HEK293 (cell line): Measurements from ENCODE around the gene LIPE.

Source experiments
- GFI1B ChIP-seq: fragments of 450-650 bp; formaldehyde crosslinking; IDR thresholded peaks from 2 replicates; pipeline ENCODE4 v1.5.1; 2016; ENCODE audit warnings: missing biosample characterization, missing genetic modification characterization
- HOXD13 ChIP-seq: sonication (generic); formaldehyde crosslinking; IDR thresholded peaks from 2 replicates; pipeline ENCODE4 v1.8.0; 2022; ENCODE audit warnings: missing genetic modification reagents, borderline replicate concordance
- KLF16 ChIP-seq: fragments of 450-650 bp; formaldehyde crosslinking; IDR thresholded peaks from 2 replicates; pipeline ENCODE4 v1.5.1; 2017; ENCODE audit warnings: missing biosample characterization, missing genetic modification characterization
- KLF9 ChIP-seq: fragments of 450-650 bp; formaldehyde crosslinking; IDR thresholded peaks from 2 replicates; pipeline ENCODE4 v1.5.1; 2016; ENCODE audit warnings: missing biosample characterization, missing genetic modification characterization, low read depth
- MEIS1 ChIP-seq: sonication (generic); formaldehyde crosslinking; IDR thresholded peaks from 2 replicates; pipeline ENCODE4 v1.8.1; 2022; ENCODE audit warnings: missing genetic modification reagents, mild to moderate bottlenecking, borderline replicate concordance
- MZF1 ChIP-seq: fragments of 450-650 bp; formaldehyde crosslinking; IDR thresholded peaks from 2 replicates; pipeline ENCODE4 v1.5.1; 2017; ENCODE audit warnings: missing biosample characterization, missing genetic modification characterization, borderline replicate concordance
- SALL2 ChIP-seq: fragments of 450-650 bp; formaldehyde crosslinking; IDR thresholded peaks from 2 replicates; pipeline ENCODE4 v1.5.0; 2017; ENCODE audit warnings: missing biosample characterization, mild to moderate bottlenecking, missing genetic modification characterization, borderline replicate concordance
- SCRT2 ChIP-seq: fragments of 450-650 bp; formaldehyde crosslinking; IDR thresholded peaks from 2 replicates; pipeline ENCODE4 v1.5.1; 2016; ENCODE audit warnings: missing biosample characterization, missing genetic modification characterization
- ZBTB21 ChIP-seq: fragments of 450-650 bp; formaldehyde crosslinking; IDR thresholded peaks from 2 replicates; pipeline ENCODE4 v1.5.1; 2017; ENCODE audit warnings: missing biosample characterization, missing genetic modification characterization
- ZBTB7A ChIP-seq: fragments of 450-650 bp; formaldehyde crosslinking; IDR thresholded peaks from 2 replicates; pipeline ENCODE4 v1.5.1; 2016; ENCODE audit warnings: low read depth, missing biosample characterization, missing genetic modification characterization
- ZFP69B ChIP-seq: fragments of 450-650 bp; formaldehyde crosslinking; IDR thresholded peaks from 2 replicates; pipeline ENCODE4 v1.5.1; 2016; ENCODE audit warnings: missing biosample characterization, missing genetic modification characterization
- ZNF121 ChIP-seq: fragments of 450-650 bp; formaldehyde crosslinking; IDR thresholded peaks from 2 replicates; pipeline ENCODE4 v1.5.1; 2016; ENCODE audit warnings: missing biosample characterization, missing genetic modification characterization
- ZNF132 ChIP-seq: fragments of 450-650 bp; formaldehyde crosslinking; IDR thresholded peaks from 2 replicates; pipeline ENCODE4 v1.5.1; 2017; ENCODE audit warnings: missing biosample characterization, missing genetic modification characterization, borderline replicate concordance
- ZNF140 ChIP-seq: fragments of 450-650 bp; formaldehyde crosslinking; IDR thresholded peaks from 2 replicates; pipeline ENCODE4 v1.5.1; 2016; ENCODE audit warnings: missing biosample characterization, missing genetic modification characterization
- ZNF157 ChIP-seq: fragments of 450-650 bp; formaldehyde crosslinking; IDR thresholded peaks from 2 replicates; pipeline ENCODE4 v1.5.1; 2016; ENCODE audit warnings: missing biosample characterization, missing genetic modification characterization
- ZNF169 ChIP-seq: fragments of 450-650 bp; formaldehyde crosslinking; IDR thresholded peaks from 2 replicates; pipeline ENCODE4 v1.5.1; 2016; ENCODE audit warnings: missing biosample characterization, missing genetic modification characterization
- ZNF202 ChIP-seq: fragments of 450-650 bp; formaldehyde crosslinking; IDR thresholded peaks from 2 replicates; pipeline ENCODE4 v1.5.1; 2016; ENCODE audit warnings: missing biosample characterization, missing genetic modification characterization, borderline replicate concordance
- ZNF221 ChIP-seq: fragments of 450-650 bp; formaldehyde crosslinking; IDR thresholded peaks from 2 replicates; pipeline ENCODE4 v1.5.1; 2017; ENCODE audit warnings: missing biosample characterization, missing genetic modification characterization, borderline replicate concordance
- ZNF24 ChIP-seq: fragments of 450-650 bp; formaldehyde crosslinking; IDR thresholded peaks from 2 replicates; pipeline ENCODE4 v1.5.1; 2016; ENCODE audit warnings: missing biosample characterization, missing genetic modification characterization
- ZNF26 ChIP-seq: fragments of 450-650 bp; formaldehyde crosslinking; IDR thresholded peaks from 2 replicates; pipeline ENCODE4 v1.5.1; 2016; ENCODE audit warnings: missing biosample characterization, missing genetic modification characterization
- ZNF335 ChIP-seq: fragments of 450-650 bp; formaldehyde crosslinking; conservative IDR thresholded peaks from 2 replicates; pipeline ENCODE4 v1.5.1; 2016; ENCODE audit warnings: missing biosample characterization, missing genetic modification characterization
- ZNF404 ChIP-seq: fragments of 450-650 bp; formaldehyde crosslinking; IDR thresholded peaks from 2 replicates; pipeline ENCODE4 v1.5.1; 2017; ENCODE audit warnings: missing biosample characterization, missing genetic modification characterization
- ZNF449 ChIP-seq: fragments of 450-650 bp; formaldehyde crosslinking; IDR thresholded peaks from 2 replicates; pipeline ENCODE4 v1.5.1; 2017; ENCODE audit warnings: missing biosample characterization, mild to moderate bottlenecking, missing genetic modification characterization, moderate library complexity
- ZNF473 ChIP-seq: fragments of 450-650 bp; formaldehyde crosslinking; IDR thresholded peaks from 2 replicates; pipeline ENCODE4 v1.5.1; 2017; ENCODE audit warnings: missing biosample characterization, missing genetic modification characterization
- ZNF501 ChIP-seq: fragments of 450-650 bp; formaldehyde crosslinking; IDR thresholded peaks from 2 replicates; pipeline ENCODE4 v1.5.1; 2016; ENCODE audit warnings: missing biosample characterization, missing genetic modification characterization
- ZNF514 ChIP-seq: fragments of 450-650 bp; formaldehyde crosslinking; IDR thresholded peaks from 2 replicates; pipeline ENCODE4 v1.5.1; 2016; ENCODE audit warnings: missing biosample characterization, missing genetic modification characterization
- ZNF530 ChIP-seq: fragments of 450-650 bp; formaldehyde crosslinking; IDR thresholded peaks from 2 replicates; pipeline ENCODE4 v1.5.1; 2016; ENCODE audit warnings: low read depth, missing biosample characterization, missing genetic modification characterization
- ZNF585B ChIP-seq: fragments of 450-650 bp; formaldehyde crosslinking; IDR thresholded peaks from 2 replicates; pipeline ENCODE4 v1.5.1; 2016; ENCODE audit warnings: missing biosample characterization, missing genetic modification characterization
- ZNF626 ChIP-seq: fragments of 450-650 bp; sonication (Bioruptor Pico); formaldehyde crosslinking; IDR thresholded peaks from 2 replicates; pipeline ENCODE4 v1.5.1; 2018; ENCODE audit warnings: missing biosample characterization, missing genetic modification characterization, inconsistent platforms
- ZNF664 ChIP-seq: fragments of 450-650 bp; formaldehyde crosslinking; IDR thresholded peaks from 2 replicates; pipeline ENCODE4 v1.5.1; 2016; ENCODE audit warnings: missing biosample characterization, missing genetic modification characterization
- ZNF701 ChIP-seq: fragments of 450-650 bp; formaldehyde crosslinking; IDR thresholded peaks from 2 replicates; pipeline ENCODE4 v1.5.1; 2016; ENCODE audit warnings: missing biosample characterization, missing genetic modification characterization
- ZNF837 ChIP-seq: fragments of 450-650 bp; formaldehyde crosslinking; IDR thresholded peaks from 2 replicates; pipeline ENCODE4 v1.5.1; 2016; ENCODE audit warnings: missing biosample characterization, missing genetic modification characterization
- ZSCAN4 ChIP-seq: fragments of 450-650 bp; formaldehyde crosslinking; IDR thresholded peaks from 2 replicates; pipeline ENCODE4 v1.5.1; 2017; ENCODE audit warnings: missing biosample characterization, missing genetic modification characterization
- TF ChIP-seq, protein P1 (sequence below): fragments of 450-650 bp; formaldehyde crosslinking; IDR thresholded peaks from 2 replicates; pipeline ENCODE4 v1.5.1; 2016; ENCODE audit warnings: missing biosample characterization, missing genetic modification characterization, low read depth
- TF ChIP-seq, protein P2 (sequence below): fragments of 450-650 bp; formaldehyde crosslinking; IDR thresholded peaks from 2 replicates; pipeline ENCODE4 v1.5.1; 2016; ENCODE audit warnings: missing biosample characterization, missing genetic modification characterization

LIPE gene

GRCh38 chr19:42386974-42387707 lies 40.0 kb downstream of the LIPE start (continued):
- TF ChIP-seq ZSCAN4 (no peak), ZNF664 (tag by site-specific recombination) (no peak), ZNF24 (tag by site-specific recombination) (peak; percentile 71; the same call in 1 of the 2 replicates), GFI1B (tag by site-specific recombination) (no peak), ZNF626 (tag by site-specific recombination) (no peak), SCRT2 (tag by site-specific recombination) (peak; percentile 40; the same call in 1 of the 2 replicates), MEIS1 (CRISPR knock-in tag) (no peak), HOXD13 (no peak), ZFP69B (tag by site-specific recombination) (peak; percentile 94), ZNF157 (no peak), ZBTB7A (tag by site-specific recombination) (no peak), ZNF202 (tag by site-specific recombination) (no peak), ZNF140 (no peak), ZNF514 (tag by site-specific recombination) (no peak), ZNF132 (tag by site-specific recombination) (no peak), ZNF169 (tag by site-specific recombination) (no peak), ZNF837 (no peak), KLF9 (tag by site-specific recombination) (peak; percentile 77), ZNF701 (tag by site-specific recombination) (no peak), ZNF335 (tag by site-specific recombination) (peak; percentile 99), SALL2 (no peak), ZNF121 (tag by site-specific recombination) (peak; percentile 42; the same call in 1 of the 2 replicates), ZNF26 (tag by site-specific recombination) (no peak), ZNF585B (tag by site-specific recombination) (no peak), ZNF473 (tag by site-specific recombination) (no peak), ZNF530 (tag by site-specific recombination) (no peak), MZF1 (tag by site-specific recombination) (no peak), KLF16 (tag by site-specific recombination) (peak; percentile 63), ZNF449 (tag by site-specific recombination) (peak; percentile 88; the same call in 1 of the 2 replicates), ZNF501 (tag by site-specific recombination) (peak; percentile 85), ZNF404 (no peak), ZBTB21 (no peak), ZNF221 (0 out of 2 replicates have a peak, but pooled peaks have one; percentile 64)
- TF ChIP-seq, protein P1, sequence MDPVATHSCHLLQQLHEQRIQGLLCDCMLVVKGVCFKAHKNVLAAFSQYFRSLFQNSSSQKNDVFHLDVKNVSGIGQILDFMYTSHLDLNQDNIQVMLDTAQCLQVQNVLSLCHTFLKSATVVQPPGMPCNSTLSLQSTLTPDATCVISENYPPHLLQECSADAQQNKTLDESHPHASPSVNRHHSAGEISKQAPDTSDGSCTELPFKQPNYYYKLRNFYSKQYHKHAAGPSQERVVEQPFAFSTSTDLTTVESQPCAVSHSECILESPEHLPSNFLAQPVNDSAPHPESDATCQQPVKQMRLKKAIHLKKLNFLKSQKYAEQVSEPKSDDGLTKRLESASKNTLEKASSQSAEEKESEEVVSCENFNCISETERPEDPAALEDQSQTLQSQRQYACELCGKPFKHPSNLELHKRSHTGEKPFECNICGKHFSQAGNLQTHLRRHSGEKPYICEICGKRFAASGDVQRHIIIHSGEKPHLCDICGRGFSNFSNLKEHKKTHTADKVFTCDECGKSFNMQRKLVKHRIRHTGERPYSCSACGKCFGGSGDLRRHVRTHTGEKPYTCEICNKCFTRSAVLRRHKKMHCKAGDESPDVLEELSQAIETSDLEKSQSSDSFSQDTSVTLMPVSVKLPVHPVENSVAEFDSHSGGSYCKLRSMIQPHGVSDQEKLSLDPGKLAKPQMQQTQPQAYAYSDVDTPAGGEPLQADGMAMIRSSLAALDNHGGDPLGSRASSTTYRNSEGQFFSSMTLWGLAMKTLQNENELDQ (tag by site-specific recombination), result no peak
- TF ChIP-seq, protein P2, sequence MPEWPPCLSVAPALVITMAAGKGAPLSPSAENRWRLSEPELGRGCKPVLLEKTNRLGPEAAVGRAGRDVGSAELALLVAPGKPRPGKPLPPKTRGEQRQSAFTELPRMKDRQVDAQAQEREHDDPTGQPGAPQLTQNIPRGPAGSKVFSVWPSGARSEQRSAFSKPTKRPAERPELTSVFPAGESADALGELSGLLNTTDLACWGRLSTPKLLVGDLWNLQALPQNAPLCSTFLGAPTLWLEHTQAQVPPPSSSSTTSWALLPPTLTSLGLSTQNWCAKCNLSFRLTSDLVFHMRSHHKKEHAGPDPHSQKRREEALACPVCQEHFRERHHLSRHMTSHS (tag by site-specific recombination), result no peak
